SKM-1 treated with dmso at 0.1 percent for 144 hours (cell line): ENCODE measurements around the gene LDB1.

ENCODE experiments used
- DNase-seq: peaks from one replicate; lab custom pipeline; 2025; ENCODE audit not compliant: unreplicated experiment; lab: John Stamatoyannopoulos, UW

LDB1 gene

GRCh38 chr10:102139281-102140110 is 19.3 kb upstream of the LDB1 start:
- DNase-seq, result no peak

GRCh38 chr10:102135956-102136526 is 15.9 kb upstream of the LDB1 start:
- DNase-seq, result no peak

GRCh38 chr10:102134416-102134815 is 14.2 kb upstream of the LDB1 start:
- no peak for DNase-seq

DNA sequence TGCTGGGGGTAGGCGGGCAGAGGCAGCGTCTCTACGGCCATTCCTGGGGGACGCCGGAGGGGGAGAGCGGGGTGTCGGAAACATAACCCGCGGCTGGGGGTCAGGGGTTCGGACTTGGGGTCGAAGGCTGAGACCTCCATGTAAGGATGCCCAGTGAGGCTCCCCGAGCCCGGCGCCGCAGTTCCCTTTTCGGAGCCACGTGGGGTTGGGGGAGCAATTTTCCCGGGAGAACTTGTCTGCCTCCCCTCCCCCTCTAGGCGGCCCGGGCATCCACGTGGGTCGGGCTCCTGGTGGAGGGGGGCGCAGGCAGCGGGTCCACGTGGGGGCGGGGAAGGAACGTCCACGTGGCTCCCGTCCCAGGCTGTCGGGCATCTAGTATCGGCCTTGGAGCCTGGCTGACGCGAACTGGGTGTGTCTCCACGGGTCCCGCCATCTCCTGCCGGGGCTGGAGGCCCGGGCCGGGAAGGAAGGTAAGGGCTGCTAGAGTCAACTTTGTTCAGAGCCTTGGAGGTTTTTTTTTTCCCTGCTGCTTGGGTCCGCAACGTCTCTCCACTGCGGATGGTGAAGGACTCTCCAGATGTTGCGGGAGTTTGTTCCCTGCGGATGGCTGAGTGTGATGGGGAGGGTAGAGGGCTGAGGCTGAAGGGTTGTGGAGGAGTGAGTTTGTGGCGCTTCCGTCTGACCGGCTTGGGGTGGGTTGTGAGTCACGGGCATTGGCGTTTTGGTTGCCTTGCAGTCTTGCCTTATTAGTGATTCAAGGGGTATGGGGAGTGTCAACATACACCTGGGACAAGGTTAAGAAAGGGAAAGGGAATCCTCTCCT is 13.4 kb upstream of the LDB1 start:
- DNase-seq, result peak; percentile 55

GRCh38 chr10:102132563-102133372 is 12.6 kb upstream of the LDB1 start, which contains the start of gene PPRC1:
TSS of gene PPRC1 (plus strand) at chr10:102133040. CDS start at chr10:102133069, 29 bp downstream.
- peak; percentile 100 for DNase-seq

GRCh38 chr10:102132193-102132562 is 12.0 kb upstream of the LDB1 start:
- no peak for DNase-seq

DNA sequence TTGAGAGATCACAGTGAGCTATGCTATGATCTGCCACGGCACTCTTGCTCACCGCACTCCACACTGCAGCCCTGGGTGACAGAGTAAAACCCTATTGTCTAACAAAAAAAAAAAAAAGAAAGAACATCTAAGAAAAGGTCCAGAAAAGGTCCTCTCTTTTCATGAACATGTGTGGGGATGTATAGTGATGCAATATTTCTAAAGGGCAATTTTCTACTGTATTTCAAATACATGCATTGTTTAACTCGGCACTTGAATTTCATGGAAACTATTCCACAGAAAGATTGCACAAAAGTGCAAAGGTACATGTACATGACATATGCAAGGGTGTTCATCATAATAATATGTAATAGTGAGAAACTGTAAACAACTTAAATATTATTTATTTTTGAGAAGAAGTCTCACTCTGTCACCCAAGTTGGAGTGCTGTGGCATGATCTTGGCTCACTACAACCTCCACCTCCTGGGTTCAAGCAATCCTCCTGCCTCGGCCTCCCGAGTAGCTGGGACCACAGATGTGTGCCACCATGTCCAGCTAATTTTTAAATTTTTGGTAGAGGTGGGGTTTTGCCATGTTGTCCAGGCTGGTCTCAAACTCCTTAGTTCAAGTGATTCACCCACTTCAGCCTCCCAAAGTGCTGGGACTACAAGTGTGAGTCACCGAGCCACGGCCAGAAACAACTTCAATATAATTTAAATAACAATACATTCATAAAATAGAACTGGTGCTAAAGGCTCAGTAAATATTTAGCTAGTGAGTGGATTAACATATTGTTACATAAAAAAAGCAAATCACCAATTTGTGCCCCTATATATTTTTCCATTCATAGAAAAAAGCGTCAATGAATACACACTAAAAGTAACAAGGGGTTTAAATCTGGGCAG is 11.4 kb upstream of the LDB1 start:
- no peak for DNase-seq

GRCh38 chr10:102123223-102123622 is 3.1 kb upstream of the LDB1 start:
- no peak for DNase-seq

DNA sequence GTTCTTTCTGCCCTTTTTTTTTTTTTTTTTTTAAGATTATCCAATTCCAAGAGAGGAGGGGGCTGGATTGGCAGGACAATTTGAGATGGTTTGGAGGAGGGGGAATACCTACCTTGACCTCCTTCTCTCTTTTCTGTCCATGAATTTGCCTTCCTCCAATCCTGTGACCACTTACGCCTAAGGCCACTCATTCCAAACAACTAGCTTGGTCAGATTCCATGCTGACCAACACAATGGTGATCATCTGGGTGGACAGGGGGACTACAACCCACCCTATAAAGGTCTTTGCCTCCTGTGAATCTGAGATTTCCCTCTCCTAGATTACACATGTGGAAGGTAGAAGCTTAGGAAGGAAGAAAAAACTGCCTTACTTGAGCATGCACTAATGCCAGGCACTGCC is 2.3 kb upstream of the LDB1 start:
- no peak for DNase-seq

DNA sequence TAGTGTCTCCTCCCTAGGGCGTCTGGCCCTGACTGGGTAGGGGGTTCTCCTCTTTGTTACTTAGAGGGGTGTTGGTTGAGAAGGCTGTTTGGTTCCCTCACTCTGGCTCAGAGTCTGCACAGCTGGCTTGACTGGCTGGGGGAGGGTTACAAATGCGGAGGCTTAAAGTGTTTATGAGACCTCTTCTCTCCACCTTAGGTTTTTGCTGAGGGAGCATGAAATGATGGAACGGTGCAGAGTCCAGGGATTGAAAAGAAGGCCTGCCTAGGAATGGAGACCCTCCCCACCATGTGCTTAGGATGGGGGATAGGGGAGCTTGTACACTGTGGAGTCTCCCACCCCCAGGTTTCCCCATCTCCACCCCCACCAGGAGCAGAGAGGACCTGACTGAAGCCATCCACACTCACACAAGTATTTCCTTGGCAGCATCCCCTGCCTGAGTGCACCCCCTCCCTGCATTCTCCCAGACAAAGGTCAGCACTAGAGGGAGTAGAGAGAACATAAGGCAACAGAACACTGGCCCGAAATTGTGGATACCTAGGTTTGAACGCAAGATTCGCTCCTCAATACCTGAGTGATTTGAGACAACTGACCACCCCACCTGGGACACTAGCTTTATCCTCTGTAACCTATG is 1.7 kb upstream of the LDB1 start:
- DNase-seq, result no peak

- DNase-seq, result no peak
Measured at GRCh38 chr10:102120991-102121738, 997 bp upstream of the LDB1 start.

DNA sequence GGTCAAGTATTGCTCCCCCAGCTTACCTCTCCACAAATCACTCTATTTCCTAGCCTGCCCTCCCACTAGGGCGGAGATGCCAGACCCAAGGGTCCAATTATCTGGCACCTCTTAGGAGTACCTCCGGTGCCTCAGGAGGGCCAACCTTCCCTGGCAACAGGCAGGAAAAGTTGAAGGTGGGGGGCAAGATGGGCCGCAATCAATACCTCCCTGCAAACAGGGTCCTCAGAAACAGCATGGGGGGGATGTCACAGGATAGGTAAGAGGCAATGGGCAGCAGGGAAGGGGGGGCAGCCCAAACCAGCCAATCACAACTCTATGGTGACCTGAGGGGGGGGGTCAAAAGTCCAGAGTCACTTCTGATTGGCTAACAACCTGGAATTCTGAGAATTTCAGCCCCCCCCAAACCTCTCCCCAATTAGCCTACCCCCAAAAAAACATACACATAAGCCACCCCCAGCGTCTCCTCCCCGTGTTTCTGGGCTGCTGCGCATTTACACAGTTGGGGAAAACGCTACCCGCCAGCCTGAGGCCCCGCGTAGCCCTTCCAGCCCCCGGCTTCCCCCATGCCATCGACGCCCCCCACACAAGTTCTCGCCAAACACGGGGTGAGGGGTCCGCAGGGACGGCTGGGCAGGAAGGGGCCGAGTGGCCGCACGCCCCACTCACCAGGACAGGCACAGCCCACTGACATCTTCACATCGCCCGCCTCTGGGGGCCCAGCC is 589 bp downstream of the LDB1 start:
- peak; percentile 12 for DNase-seq

DNA sequence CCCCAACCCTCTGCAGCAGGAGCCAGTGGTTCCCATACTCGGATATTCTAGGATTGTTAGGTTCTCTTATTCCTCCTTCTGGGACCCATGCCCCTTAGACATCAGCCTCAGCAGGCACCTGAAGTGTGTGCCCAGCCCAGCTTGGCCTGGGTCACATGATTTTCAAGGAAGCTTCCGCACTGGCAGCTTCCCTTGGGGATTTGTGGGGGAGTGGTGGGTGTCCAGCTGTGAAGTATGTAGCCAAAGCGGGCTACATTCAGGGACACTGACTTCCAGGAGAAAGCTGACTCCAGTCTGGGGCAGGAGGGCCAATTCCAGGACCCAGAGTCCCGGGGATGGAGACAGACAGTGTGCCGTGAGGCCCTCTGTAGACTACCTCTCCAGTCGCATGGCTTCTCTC is 1.3 kb downstream of the LDB1 start:
- DNase-seq, result no peak

DNA sequence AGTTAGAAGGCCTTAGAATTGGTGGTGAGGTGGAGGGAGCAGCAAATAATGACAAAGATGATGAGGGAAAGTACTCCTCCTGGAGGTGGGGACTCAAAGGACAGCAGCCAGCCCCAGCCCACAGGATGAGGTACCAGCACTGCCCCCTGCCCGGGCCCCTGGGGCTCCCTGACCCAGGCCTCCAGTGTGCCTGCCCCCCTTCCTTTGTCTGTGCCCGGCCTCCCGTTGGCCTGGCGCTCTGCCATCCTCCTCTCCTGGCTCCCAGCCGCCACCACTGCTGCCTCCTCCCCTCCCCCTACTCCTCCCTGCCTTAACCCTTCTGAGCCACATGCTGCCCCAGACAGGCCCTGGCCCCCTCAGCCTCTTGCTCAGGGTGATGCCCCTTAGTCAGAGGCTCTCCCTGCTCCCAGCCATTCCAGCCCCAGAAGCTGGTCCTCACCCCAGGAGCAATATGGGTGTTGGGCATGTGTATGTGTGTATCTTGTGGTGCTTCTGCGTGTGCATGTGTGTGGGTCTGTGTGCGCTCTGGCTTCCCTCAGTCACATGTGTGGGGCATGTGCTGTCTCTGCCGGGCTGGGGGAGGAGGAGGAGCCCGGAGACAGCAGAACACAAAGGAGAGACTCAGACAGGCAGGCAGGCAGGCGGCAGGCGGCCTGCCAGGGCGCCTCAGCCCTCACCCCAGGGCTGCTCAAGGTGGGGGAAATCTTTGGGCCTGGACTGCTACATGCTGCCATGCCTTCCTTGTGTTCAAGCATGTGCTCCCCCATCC is 2.6 kb downstream of the LDB1 start:
- DNase-seq, result peak; percentile 39

DNA sequence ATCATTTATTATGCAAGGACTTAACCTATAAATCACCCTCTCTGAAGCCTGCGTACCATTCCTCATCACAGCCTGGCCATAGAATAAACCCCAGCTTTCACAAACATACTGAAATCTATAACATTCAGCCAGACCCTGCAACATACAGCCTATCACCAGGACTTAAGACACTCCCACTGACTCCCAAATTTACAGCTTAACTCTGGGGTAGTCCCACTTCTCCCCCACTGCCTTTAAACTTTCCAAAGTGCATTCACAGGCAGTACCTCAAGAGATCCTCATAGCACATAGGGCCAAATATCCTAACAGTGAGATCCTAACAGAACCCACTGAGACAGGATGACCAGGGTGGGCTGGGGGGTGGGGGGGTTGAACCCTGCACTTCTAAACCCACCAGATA is 3.5 kb downstream of the LDB1 start:
- no peak for DNase-seq

- peak; percentile 27 for DNase-seq
Measured at GRCh38 chr10:102115775-102116174, 4.4 kb downstream of the LDB1 start.

DNA sequence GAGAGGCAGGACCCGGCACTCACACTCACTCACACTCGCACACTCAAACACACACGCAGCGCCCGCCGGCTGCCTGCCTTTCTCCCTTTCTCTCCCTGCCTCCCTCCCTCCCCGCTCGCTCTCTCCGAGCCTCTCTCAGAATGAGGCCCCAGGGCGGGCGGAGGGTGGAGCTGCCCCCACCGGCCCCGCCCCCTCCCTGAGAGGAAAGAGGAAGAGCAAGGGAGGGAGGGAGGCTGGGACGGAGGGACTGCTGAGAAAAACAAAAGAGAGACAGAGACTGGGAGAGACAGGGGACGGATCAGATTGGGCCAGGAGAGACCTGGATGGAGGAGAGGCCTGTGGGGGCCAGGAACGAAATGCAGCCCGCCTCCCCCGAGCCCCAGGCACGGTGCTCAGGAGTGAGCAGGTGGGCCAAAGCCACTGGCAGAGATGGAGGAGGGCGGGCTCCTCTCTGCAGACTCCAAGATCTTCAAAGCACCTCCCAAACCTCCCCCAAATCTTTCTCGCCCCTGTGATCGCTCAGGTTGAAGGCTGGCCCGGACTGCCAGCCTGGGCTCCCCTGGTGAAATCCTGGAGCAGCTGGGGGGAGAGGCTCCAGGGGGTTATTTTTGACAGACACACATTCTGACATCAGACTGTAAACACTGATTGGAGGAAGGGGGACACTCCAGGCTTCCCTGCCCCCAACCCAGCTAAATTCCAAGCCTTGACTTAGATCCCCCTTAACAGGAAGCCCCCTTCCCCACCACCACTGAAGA is 5.1 kb downstream of the LDB1 start:
- peak; percentile 86 for DNase-seq
